SU-DHL-6 (cell line): ENCODE results near the gene NSD1.

Experiments
- CTCF ChIP-seq: fragments of 200-600 bp; sonication (generic); IDR thresholded peaks from one replicate; pipeline ENCODE4 v1.5.1; 2017; ENCODE audit warnings: antibody characterized with exemption, mild to moderate bottlenecking, low read length, moderate library complexity; ENCODE audit not compliant: insufficient read depth, poor library complexity, severe bottlenecking
- EZH2phosphoT487 ChIP-seq: fragments of 200-600 bp; sonication (generic), shearing (Covaris generic); conservative IDR thresholded peaks from 2 replicates; pipeline ENCODE4 v1.6.1; 2018; ENCODE audit warnings: mild to moderate bottlenecking, antibody characterized with exemption, low read length, moderate library complexity, mixed read lengths

- TF ChIP-seq CTCF, result no peak
- TF ChIP-seq EZH2phosphoT487, result no peak
Observed at GRCh38 chr5:177310332-177310731, 176.8 kb downstream of the NSD1 start.
